Type B pancreatic cell (in vitro differentiated cells): ENCODE data around the gene GNAI3. TPM values are rescaled to one million over a fixed set of nuclear protein-coding genes. Genes with fewer than 3 reads are reported as not detected.
A peak's percentile ranks its signal among the peaks of the same experiment; 100 is the strongest.

Experiments used
- DNase-seq: peaks from one replicate; pipeline ENCODE4 v3.0.0; 2021; ENCODE audit warnings: mixed read lengths; ENCODE audit not compliant: unreplicated experiment; ENCODE audit errors: extremely low spot score
- H3K27ac Mint-ChIP-seq: 2 replicates; pipeline ENCODE4 v1.8.0; 2021; ENCODE audit warnings: mild to moderate bottlenecking, mixed read lengths
- H3K27me3 Mint-ChIP-seq: 2 replicates; pipeline ENCODE4 v1.8.0; 2021; ENCODE audit warnings: mixed read lengths
- H3K36me3 Mint-ChIP-seq: 2 replicates; pipeline ENCODE4 v1.8.0; 2021; ENCODE audit warnings: mixed read lengths
- H3K4me1 Mint-ChIP-seq: one replicate; pipeline ENCODE4 v1.8.0; 2021; ENCODE audit warnings: mixed read lengths; ENCODE audit not compliant: unreplicated experiment
- H3K4me3 Mint-ChIP-seq: 2 replicates; pipeline ENCODE4 v1.8.0; 2021; ENCODE audit warnings: mild to moderate bottlenecking, mixed read lengths
- H3K9me3 Mint-ChIP-seq: 2 replicates; pipeline ENCODE4 v1.8.0; 2021; ENCODE audit warnings: mixed read lengths
- CTCF ChIP-seq: fragments of 200-600 bp; sonication (generic); conservative IDR thresholded peaks from 2 replicates; pipeline ENCODE4 v1.5.0; 2021; ENCODE audit warnings: antibody characterized with exemption, mild to moderate bottlenecking
- total RNA-seq: library from RNA; stranded (reverse); gene quantifications from 2 replicates; pipeline ENCODE4 v1.2.1, GENCODE V29; 2021; ENCODE audit warnings: low replicate concordance

The GNAI3 gene
- total RNA-seq, 1 donor from 2014 or later = 8.9 TPM

GRCh38 chr1:109617291-109617801 lies 68.9 kb downstream of the GNAI3 start:
- H3K27ac Mint-ChIP-seq = peak overlapping the region; percentile 50
- no peak for DNase-seq
- H3K27me3 Mint-ChIP-seq = no peaks in the 10 kb centered on the region
- H3K4me1 Mint-ChIP-seq = peaks cover 40% of the 10 kb centered on the region
- H3K9me3 Mint-ChIP-seq = no peaks in the 10 kb centered on the region
- H3K4me3 Mint-ChIP-seq = peak overlapping the region; percentile 24
- TF ChIP-seq CTCF = no peak
- no peaks in the 10 kb centered on the region for H3K36me3 Mint-ChIP-seq

GRCh38 chr1:109618661-109619575 lies 70.5 kb downstream of the GNAI3 start:
- Mint-ChIP-seq H3K9me3 (no peaks in the 10 kb centered on the region), H3K4me3 (peak overlapping the region; percentile 98), H3K27me3 (no peaks in the 10 kb centered on the region), H3K4me1 (peaks cover 48% of the 10 kb centered on the region), H3K36me3 (no peaks in the 10 kb centered on the region), H3K27ac (peak overlapping the region; percentile 95)
- no peak for DNase-seq
- TF ChIP-seq CTCF = no peak

GRCh38 chr1:109619576-109620400 lies 71.4 kb downstream of the GNAI3 start, which contains the start of the genes AMPD2 and GNAT2:
Gene AMPD2, plus strand, starts transcription at chr1:109619837. Its CDS starts 1,339 bp downstream, at chr1:109621176.
Gene GNAT2, minus strand, starts transcription at chr1:109619616. Its CDS starts 6,746 bp downstream, at chr1:109612870.
- Mint-ChIP-seq H3K36me3 (no peaks in the 10 kb centered on the region), H3K4me1 (peaks cover 48% of the 10 kb centered on the region), H3K4me3 (peak within 1 kb of the TSS; percentile 98), H3K27me3 (no peaks in the 10 kb centered on the region), H3K27ac (peak within 1 kb of the TSS; percentile 95), H3K9me3 (no peaks in the 10 kb centered on the region)
- no peak for TF ChIP-seq CTCF
- no peak for DNase-seq

GRCh38 chr1:109620401-109620791 lies 72.0 kb downstream of the GNAI3 start:
- Mint-ChIP-seq H3K27me3 (no peaks in the 10 kb centered on the region), H3K4me3 (peak overlapping the region; percentile 98), H3K4me1 (peaks cover 50% of the 10 kb centered on the region), H3K27ac (peak overlapping the region; percentile 95), H3K36me3 (no peaks in the 10 kb centered on the region), H3K9me3 (no peaks in the 10 kb centered on the region)
- DNase-seq = no peak
- TF ChIP-seq CTCF = no peak

- Mint-ChIP-seq H3K27me3 (no peaks in the 10 kb centered on the region), H3K36me3 (no peaks in the 10 kb centered on the region), H3K4me1 (peaks cover 52% of the 10 kb centered on the region), H3K9me3 (no peaks in the 10 kb centered on the region), H3K4me3 (peak overlapping the region; percentile 98), H3K27ac (peak overlapping the region; percentile 95)
- no peak for TF ChIP-seq CTCF
- peak; percentile 90 for DNase-seq
Measured at GRCh38 chr1:109620841-109621286, 72.4 kb downstream of the GNAI3 start.
